HEK293T (cell line): ENCODE data around the gene ACSF3.

Experiments used
- CTCF ChIA-PET: fragments of 350-600 bp; formaldehyde crosslinking; extraction: SDS; loops from one replicate; lab custom pipeline; 2021; ENCODE audit warnings: antibody characterized with exemption, inconsistent platforms; lab: Yijun Ruan, JAX
- POLR2A ChIA-PET: fragments of 350-600 bp; formaldehyde crosslinking; extraction: SDS; loops from one replicate; lab custom pipeline; 2020; ENCODE audit warnings: antibody characterized with exemption, inconsistent platforms; lab: Yijun Ruan, JAX
- DNase-seq: peaks from one replicate; pipeline ENCODE4 v3.0.0; 2012; ENCODE audit warnings: mixed read lengths; ENCODE audit errors: extremely low spot score
- ARNT ChIP-seq: fragments of 450-650 bp; IDR thresholded peaks from 2 replicates; pipeline ENCODE4 v1.6.1; 2017; ENCODE audit warnings: mild to moderate bottlenecking
- BHLHE40 ChIP-seq: fragments of 450-650 bp; IDR thresholded peaks from 2 replicates; pipeline ENCODE4 v1.6.1; 2016; ENCODE audit warnings: mild to moderate bottlenecking, moderate library complexity, borderline replicate concordance
- CTBP1 ChIP-seq: fragments of 450-650 bp; IDR thresholded peaks from 2 replicates; pipeline ENCODE4 v1.6.1; 2016; ENCODE audit warnings: borderline replicate concordance
- ELF4 ChIP-seq: fragments of 450-650 bp; IDR thresholded peaks from 2 replicates; pipeline ENCODE4 v1.6.1; 2017; ENCODE audit warnings: antibody characterized with exemption
- FOXA1 ChIP-seq: fragments of 450-650 bp; IDR thresholded peaks from 2 replicates; pipeline ENCODE4 v1.6.1; 2016; ENCODE audit warnings: mild to moderate bottlenecking
- FOXK2 ChIP-seq: fragments of 450-650 bp; IDR thresholded peaks from 2 replicates; pipeline ENCODE4 v1.6.1; 2016; ENCODE audit warnings: mild to moderate bottlenecking
- FOXM1 ChIP-seq: fragments of 450-650 bp; IDR thresholded peaks from 2 replicates; pipeline ENCODE4 v1.6.1; 2017; ENCODE audit warnings: mild to moderate bottlenecking, borderline replicate concordance
- HDGF ChIP-seq: fragments of 450-650 bp; IDR thresholded peaks from 2 replicates; pipeline ENCODE4 v1.6.1; 2017; ENCODE audit warnings: antibody characterized with exemption, borderline replicate concordance
- L3MBTL2 ChIP-seq: fragments of 450-650 bp; conservative IDR thresholded peaks from 2 replicates; pipeline ENCODE4 v1.6.1; 2016; ENCODE audit warnings: mild to moderate bottlenecking
- LEF1 ChIP-seq: fragments of 450-650 bp; IDR thresholded peaks from 2 replicates; pipeline ENCODE4 v1.6.1; 2017; ENCODE audit warnings: mild to moderate bottlenecking, borderline replicate concordance
- NFRKB ChIP-seq: fragments of 450-650 bp; IDR thresholded peaks from 2 replicates; pipeline ENCODE4 v1.6.1; 2016; ENCODE audit warnings: mild to moderate bottlenecking, moderate library complexity
- PKNOX1 ChIP-seq: fragments of 450-650 bp; IDR thresholded peaks from 2 replicates; pipeline ENCODE4 v1.6.1; 2016
- SP1 ChIP-seq: fragments of 450-650 bp; IDR thresholded peaks from 2 replicates; pipeline ENCODE4 v1.6.1; 2017
- SUZ12 ChIP-seq: fragments of 450-650 bp; IDR thresholded peaks from 2 replicates; pipeline ENCODE4 v1.6.1; 2016; ENCODE audit warnings: mild to moderate bottlenecking
- TARDBP ChIP-seq: fragments of 450-650 bp; IDR thresholded peaks from 2 replicates; pipeline ENCODE4 v1.6.1; 2016
- ZNF384 ChIP-seq: fragments of 450-650 bp; IDR thresholded peaks from 2 replicates; pipeline ENCODE4 v1.6.1; 2016

ACSF3 gene

GRCh38 chr16:89142474-89143195, 49.0 kb downstream of the ACSF3 start:
- DNase-seq, result no peak
- CTCF ChIA-PET, result no interaction called here
- TF ChIP-seq FOXK2 (no peak), CTBP1 (no peak), ARNT (no peak), FOXM1 (no peak), PKNOX1 (no peak), HDGF (no peak), BHLHE40 (no peak), ELF4 (no peak), SUZ12 (no peak), FOXA1 (no peak), NFRKB (no peak), TARDBP (no peak), L3MBTL2 (no peak), LEF1 (no peak)
- POLR2A ChIA-PET, result no interaction called here

GRCh38 chr16:89143201-89143741, 49.6 kb downstream of the ACSF3 start:
- ChIA-PET POLR2A (no interaction called here), CTCF (no interaction called here)
- no peak for DNase-seq
- TF ChIP-seq BHLHE40, result no peak
- TF ChIP-seq LEF1, result no peak
- TF ChIP-seq ARNT, result no peak
- TF ChIP-seq HDGF, result no peak
- no peak for TF ChIP-seq L3MBTL2
- no peak for TF ChIP-seq SP1
- no peak for TF ChIP-seq NFRKB
- no peak for TF ChIP-seq TARDBP
- TF ChIP-seq FOXK2, result no peak
- no peak for TF ChIP-seq FOXA1
- TF ChIP-seq SUZ12, result no peak
- TF ChIP-seq ELF4, result no peak
- TF ChIP-seq CTBP1, result no peak
- no peak for TF ChIP-seq ZNF384
- no peak for TF ChIP-seq FOXM1

GRCh38 chr16:89143911-89144675, 50.4 kb downstream of the ACSF3 start:
- POLR2A ChIA-PET, result no interaction called here
- TF ChIP-seq TARDBP, result no peak
- TF ChIP-seq ELF4, result no peak
- TF ChIP-seq FOXK2, result no peak
- TF ChIP-seq FOXM1, result no peak
- no peak for TF ChIP-seq BHLHE40
- TF ChIP-seq NFRKB, result no peak
- TF ChIP-seq ZNF384, result no peak
- TF ChIP-seq ARNT, result no peak
- no peak for TF ChIP-seq CTBP1
- TF ChIP-seq PKNOX1, result no peak
- no peak for TF ChIP-seq FOXA1
- no peak for TF ChIP-seq HDGF
- TF ChIP-seq L3MBTL2, result no peak
- no peak for TF ChIP-seq SUZ12
- TF ChIP-seq SP1, result no peak
- CTCF ChIA-PET, result no interaction called here
- no peak for DNase-seq

GRCh38 chr16:89144681-89145080, 51.0 kb downstream of the ACSF3 start:
- ChIA-PET POLR2A (no interaction called here), CTCF (no interaction called here)
- 0 out of 2 replicates have a peak, but pooled peaks have one; percentile 16 for TF ChIP-seq PKNOX1
- no peak for TF ChIP-seq FOXA1
- TF ChIP-seq BHLHE40, result no peak
- no peak for DNase-seq

GRCh38 chr16:89145406-89146161, 51.9 kb downstream of the ACSF3 start:
- ChIA-PET CTCF (no interaction called here), POLR2A (no interaction called here)
- TF ChIP-seq ARNT (no peak), PKNOX1 (no peak), HDGF (no peak), BHLHE40 (no peak), SUZ12 (no peak), NFRKB (no peak), L3MBTL2 (no peak), FOXA1 (no peak), ELF4 (no peak), TARDBP (no peak), ZNF384 (no peak), CTBP1 (no peak), FOXK2 (no peak), SP1 (no peak)
- no peak for DNase-seq
